Jurkat, Clone E6-1 (cell line): Measurements from ENCODE around the gene SH3GLB2.
A peak's percentile ranks its signal among the peaks of the same experiment; 100 is the strongest.
"Not testable (repeated sequence)": the region's sequence is repeated elsewhere in the genome, so short reads cannot be mapped to it uniquely, and the experiment has no call there.

Source experiments
- DNase-seq: peaks from one replicate; pipeline ENCODE4 v3.0.0-alpha.2; 2011; ENCODE audit warnings: low read depth, low spot score
- H3K4me3 ChIP-seq: 2 replicates; pipeline ENCODE4 v1.5.1; 2011; ENCODE audit warnings: mild to moderate bottlenecking, low read length, control low read depth, moderate library complexity

SH3GLB2 gene

GRCh38 chr9:129058965-129059795 is 31.0 kb upstream of the SH3GLB2 start:
- no peak for DNase-seq
- H3K4me3 ChIP-seq: no peak overlapping the region

- no peak overlapping the region for H3K4me3 ChIP-seq
- DNase-seq: no peak
Observed at GRCh38 chr9:129054163-129054851, 26.2 kb upstream of the SH3GLB2 start.

- DNase-seq: no peak
Observed at GRCh38 chr9:129053020-129053419, 24.9 kb upstream of the SH3GLB2 start.

GRCh38 chr9:129052592-129052991 is 24.5 kb upstream of the SH3GLB2 start:
- no peak overlapping the region for H3K4me3 ChIP-seq
- no peak for DNase-seq

More at GRCh38 chr9:129053020-129053419, 24.9 kb upstream of the SH3GLB2 start:
- no peak overlapping the region for H3K4me3 ChIP-seq

GRCh38 chr9:129042016-129042415 is 13.9 kb upstream of the SH3GLB2 start:
- DNase-seq: no peak
- H3K4me3 ChIP-seq: no peak overlapping the region

GRCh38 chr9:129040113-129040643 is 12.0 kb upstream of the SH3GLB2 start:
- H3K4me3 ChIP-seq: no peak overlapping the region
- DNase-seq: no peak

- no peak for DNase-seq
- H3K4me3 ChIP-seq: no peak overlapping the region
Observed at GRCh38 chr9:129038109-129038852, 10.2 kb upstream of the SH3GLB2 start.

- H3K4me3 ChIP-seq: peak overlapping the region; percentile 92
- no peak for DNase-seq
Observed at GRCh38 chr9:129037767-129038098, 9.6 kb upstream of the SH3GLB2 start.

GRCh38 chr9:129036923-129037766 is 9.0 kb upstream of the SH3GLB2 start:
- DNase-seq: no peak
- H3K4me3 ChIP-seq: peak overlapping the region; percentile 92

- H3K4me3 ChIP-seq: peak within 1 kb of the TSS; percentile 92
- peak; percentile 99 for DNase-seq
Observed at GRCh38 chr9:129036241-129036922, 8.3 kb upstream of the SH3GLB2 start, which contains the start of gene MIGA2. Gene MIGA2, plus strand, starts transcription at chr9:129036626. Its CDS starts 3,969 bp downstream, at chr9:129040595.

- not testable (repeated sequence) for DNase-seq
- H3K4me3 ChIP-seq: peak overlapping the region; percentile 35
Observed at GRCh38 chr9:129035838-129036237, 7.7 kb upstream of the SH3GLB2 start.

- DNase-seq: no peak
- H3K4me3 ChIP-seq: no peak overlapping the region
Observed at GRCh38 chr9:129033216-129033615, 5.1 kb upstream of the SH3GLB2 start.

GRCh38 chr9:129032541-129033159 is 4.5 kb upstream of the SH3GLB2 start:
- no peak overlapping the region for H3K4me3 ChIP-seq
- DNase-seq: no peak

GRCh38 chr9:129031514-129031913 is 3.4 kb upstream of the SH3GLB2 start:
- DNase-seq: no peak

GRCh38 chr9:129030191-129030590 is 2.1 kb upstream of the SH3GLB2 start:
- DNase-seq: no peak
- H3K4me3 ChIP-seq: no peak overlapping the region

More at GRCh38 chr9:129031514-129031913, 3.4 kb upstream of the SH3GLB2 start:
- no peak overlapping the region for H3K4me3 ChIP-seq

GRCh38 chr9:129027685-129028191 is 393 bp downstream of the SH3GLB2 start:
- DNase-seq: peak; percentile 54
- H3K4me3 ChIP-seq: peak overlapping the region; percentile 86

- peak overlapping the region; percentile 86 for H3K4me3 ChIP-seq
- DNase-seq: no peak
Observed at GRCh38 chr9:129027224-129027684, 877 bp downstream of the SH3GLB2 start.
